SK-N-MC (cell line): ENCODE measurements around the gene TMEFF1.

ENCODE experiments used
- DNase-seq: peaks from one replicate; pipeline ENCODE4 v3.0.0-alpha.2; 2011; ENCODE audit warnings: low read depth, low spot score
- H3K27ac ChIP-seq: fragments of 200-600 bp; sonication (generic); 2 replicates; pipeline ENCODE4 v1.5.1; 2016; ENCODE audit warnings: mixed run types
- H3K36me3 ChIP-seq: fragments of 200-600 bp; sonication (generic); 2 replicates; pipeline ENCODE4 v1.6.1; 2017; ENCODE audit warnings: antibody characterized with exemption, low read length, mixed read lengths; ENCODE audit not compliant: insufficient read depth
- H3K4me3 ChIP-seq: fragments of 200-600 bp; sonication (generic); 2 replicates; pipeline ENCODE4 v1.5.1; 2016
- H3K9ac ChIP-seq: fragments of 200-600 bp; sonication (generic); 2 replicates; pipeline ENCODE4 v1.8.0; 2017; ENCODE audit warnings: mixed run types, mixed read lengths; ENCODE audit not compliant: insufficient read length
- H3K9me3 ChIP-seq: fragments of 200-600 bp; sonication (generic); 2 replicates; pipeline ENCODE4 v1.6.1; 2017; ENCODE audit warnings: low read depth, mild to moderate bottlenecking, antibody characterized with exemption, low read length, moderate library complexity, mixed read lengths
- EZH2 ChIP-seq: fragments of 200-600 bp; sonication (generic); IDR thresholded peaks from one replicate; pipeline ENCODE4 v1.6.1; 2017; ENCODE audit warnings: antibody characterized with exemption
- FOXP2 ChIP-seq: optimal IDR thresholded peaks from 2 replicates; pipeline ENCODE3; 2011; ENCODE audit warnings: mild to moderate bottlenecking, moderate library complexity; ENCODE audit not compliant: insufficient read depth; ENCODE audit errors: extremely low read length, control extremely low read depth
- POLR2AphosphoS5 ChIP-seq: IDR thresholded peaks from 2 replicates; pipeline ENCODE4 v1.6.1; 2012; ENCODE audit warnings: mild to moderate bottlenecking, low read depth, low read length, borderline replicate concordance

TMEFF1 gene

GRCh38 chr9:100473276-100474081, 530 bp downstream of the TMEFF1 start:
- no peak for DNase-seq
- H3K27ac ChIP-seq: no peak overlapping the region
- TF ChIP-seq EZH2: no peak
- no peak for TF ChIP-seq POLR2AphosphoS5
- no peak for TF ChIP-seq FOXP2
- peak overlapping the region; percentile 84 for H3K9ac ChIP-seq
- H3K9me3 ChIP-seq: no peaks in the 10 kb centered on the region
- H3K4me3 ChIP-seq: peak overlapping the region; percentile 93
- no peaks in the 10 kb centered on the region for H3K36me3 ChIP-seq

DNA sequence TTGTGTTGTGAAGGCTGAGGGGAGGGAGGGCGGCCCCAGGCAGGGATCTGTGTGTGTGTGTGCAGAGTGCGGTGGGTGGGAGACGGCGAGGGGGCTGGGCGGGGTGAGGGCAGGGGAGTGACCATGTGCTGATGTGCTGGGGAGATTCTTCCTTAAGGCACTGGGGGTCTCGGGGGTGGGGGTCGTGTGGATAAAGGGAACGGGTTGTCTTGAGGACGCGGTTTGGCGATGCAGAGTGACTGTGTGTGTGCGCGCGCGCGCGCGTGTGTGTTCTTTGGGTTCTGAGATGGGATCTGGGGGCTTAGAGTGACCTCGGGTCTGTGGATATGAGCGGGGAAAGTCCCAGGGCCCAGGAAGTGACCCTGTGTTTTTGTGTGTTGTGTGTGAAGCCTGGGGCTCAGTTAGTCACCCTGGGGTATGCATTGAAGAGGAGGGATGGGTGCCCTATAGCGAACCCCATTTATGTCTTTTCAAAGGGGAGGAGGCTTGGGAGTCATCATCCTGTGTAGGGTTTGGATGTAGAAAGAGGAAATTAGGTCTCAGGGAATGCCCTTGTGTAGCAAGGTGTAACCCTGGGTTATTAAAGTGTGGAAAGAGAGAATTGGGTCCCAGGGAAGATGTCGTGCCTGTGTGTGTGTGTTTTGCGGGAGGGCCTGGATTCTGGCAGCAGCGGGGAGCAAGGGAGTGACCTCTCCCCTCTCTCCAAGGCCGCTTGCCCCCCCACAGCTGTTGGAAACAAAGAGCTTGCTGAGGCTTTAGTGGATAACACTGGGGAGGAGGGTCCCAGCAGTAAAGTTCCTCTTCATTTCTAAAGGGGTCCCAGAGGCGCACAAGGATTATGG, 1.4 kb downstream of the TMEFF1 start:
- peak overlapping the region; percentile 84 for H3K9ac ChIP-seq
- H3K9me3 ChIP-seq: no peaks in the 10 kb centered on the region
- H3K36me3 ChIP-seq: no peaks in the 10 kb centered on the region
- H3K4me3 ChIP-seq: peak overlapping the region; percentile 93
- no peak for DNase-seq
- TF ChIP-seq EZH2 (no peak), FOXP2 (no peak), POLR2AphosphoS5 (no peak)
- H3K27ac ChIP-seq: no peak overlapping the region; the same call in 1 of the 2 replicates

- H3K27ac ChIP-seq: peak overlapping the region; percentile 17; the same call in 1 of the 2 replicates
- 0 out of 2 replicates have a peak, but pooled peaks cover 3% of the 10 kb centered on the region for H3K36me3 ChIP-seq
- DNase-seq: no peak
- H3K9me3 ChIP-seq: no peaks in the 10 kb centered on the region
- H3K9ac ChIP-seq: peak overlapping the region; percentile 84
- H3K4me3 ChIP-seq: peak overlapping the region; percentile 93
- TF ChIP-seq FOXP2: no peak
- no peak for TF ChIP-seq EZH2
- no peak for TF ChIP-seq POLR2AphosphoS5
Measured at GRCh38 chr9:100474924-100475276, 2.0 kb downstream of the TMEFF1 start.

DNA sequence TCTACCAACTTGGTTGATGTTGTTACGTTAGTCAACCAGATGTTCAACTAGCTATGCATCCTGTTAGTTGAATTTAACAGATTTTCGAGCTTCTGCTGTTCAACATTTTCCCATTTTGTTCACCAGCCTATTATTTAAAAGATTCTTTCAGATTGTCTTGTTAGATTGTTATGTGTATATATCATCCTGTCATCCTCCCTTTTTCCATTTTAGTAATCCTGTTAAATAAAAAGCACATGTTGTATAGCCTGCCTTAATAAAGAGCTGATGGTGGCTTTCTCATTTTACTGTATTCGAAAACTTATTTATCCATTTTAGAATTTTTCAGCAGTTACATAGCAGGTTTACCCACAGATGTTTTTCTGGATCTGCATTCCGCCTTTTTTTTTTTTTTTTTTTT, 4.3 kb downstream of the TMEFF1 start:
- no peak overlapping the region for H3K4me3 ChIP-seq
- TF ChIP-seq EZH2: no peak
- TF ChIP-seq POLR2AphosphoS5: no peak
- TF ChIP-seq FOXP2: no peak
- H3K9ac ChIP-seq: no peak overlapping the region
- peak overlapping the region; percentile 19; the same call in 1 of the 2 replicates for H3K27ac ChIP-seq
- H3K9me3 ChIP-seq: no peaks in the 10 kb centered on the region
- no peak for DNase-seq
- H3K36me3 ChIP-seq: 0 out of 2 replicates have a peak, but pooled peaks cover 3% of the 10 kb centered on the region

DNA sequence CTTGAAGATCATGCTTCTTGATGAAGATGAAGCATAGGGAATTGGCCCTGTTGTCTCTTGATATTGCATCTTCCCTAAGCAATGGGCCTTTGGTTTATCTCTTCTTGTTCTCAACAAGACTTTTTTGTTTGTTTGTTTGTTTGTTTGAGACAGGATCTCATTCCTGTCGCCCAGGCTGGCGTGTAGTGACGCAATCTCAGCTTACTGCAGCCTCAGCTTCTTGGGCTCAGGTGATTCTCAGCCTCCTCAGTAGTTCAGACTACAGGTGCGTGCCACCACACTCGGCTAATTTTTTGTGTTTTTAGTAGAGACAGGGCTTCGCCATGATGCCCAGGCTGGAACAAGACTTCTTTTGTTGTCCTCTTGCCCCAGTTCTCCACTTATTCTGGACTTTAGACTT, 5.2 kb downstream of the TMEFF1 start:
- Histone ChIP-seq H3K9me3 (no peaks in the 10 kb centered on the region), H3K36me3 (0 out of 2 replicates have a peak, but pooled peaks cover 3% of the 10 kb centered on the region), H3K4me3 (no peak overlapping the region), H3K27ac (no peak overlapping the region), H3K9ac (no peak overlapping the region)
- TF ChIP-seq FOXP2 (no peak), EZH2 (no peak), POLR2AphosphoS5 (no peak)
- no peak for DNase-seq

GRCh38 chr9:100479820-100480219, 6.9 kb downstream of the TMEFF1 start:
- TF ChIP-seq EZH2 (no peak), POLR2AphosphoS5 (no peak), FOXP2 (no peak)
- DNase-seq: no peak
- no peak overlapping the region for H3K4me3 ChIP-seq

DNA sequence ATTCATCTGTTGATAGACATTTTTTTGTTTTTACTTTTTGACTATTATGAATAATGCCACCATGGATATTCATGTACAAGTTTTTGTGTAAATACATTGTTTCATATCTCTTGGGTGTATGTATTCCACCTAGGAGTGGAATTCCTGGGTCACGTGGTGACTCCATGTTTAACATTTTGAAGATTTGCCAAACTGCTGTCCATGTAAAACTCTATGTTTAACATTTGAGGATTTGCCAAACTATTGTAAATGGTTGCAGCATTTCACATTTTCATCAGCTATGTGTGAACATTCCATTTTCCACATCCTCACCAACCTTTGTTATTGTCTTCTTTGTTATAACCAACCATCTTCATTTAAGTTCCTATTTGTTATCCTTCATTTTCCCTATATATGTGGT, 12.2 kb downstream of the TMEFF1 start:
- H3K9me3 ChIP-seq: no peaks in the 10 kb centered on the region
- H3K9ac ChIP-seq: no peak overlapping the region
- no peak overlapping the region for H3K4me3 ChIP-seq
- no peak for TF ChIP-seq FOXP2
- no peak for TF ChIP-seq EZH2
- no peak for TF ChIP-seq POLR2AphosphoS5
- H3K27ac ChIP-seq: no peak overlapping the region
- no peak for DNase-seq
- peaks cover 4% of the 10 kb centered on the region; the same call in 1 of the 2 replicates for H3K36me3 ChIP-seq

More at GRCh38 chr9:100479820-100480219, 6.9 kb downstream of the TMEFF1 start:
- Histone ChIP-seq H3K27ac (no peak overlapping the region), H3K36me3 (0 out of 2 replicates have a peak, but pooled peaks cover 3% of the 10 kb centered on the region), H3K9me3 (no peaks in the 10 kb centered on the region), H3K9ac (no peak overlapping the region)
